HepG2 (cell line): ENCODE data around the gene SEC14L5.

ENCODE experiments used
- EP300 ChIP-seq, 3 experiments: sonication (generic) in 1 of 3; formaldehyde crosslinking in 1 of 3; IDR thresholded peaks; 2 replicates each; pipeline versions ENCODE4 v1.5.1 to v1.6.1; 2011 to 2020; ENCODE audit warnings: low read depth in 2 of 3, low read length in 2 of 3, borderline replicate concordance in 1 of 3, improper control_type of control experiment in 1 of 3, mild to moderate bottlenecking in 1 of 3, missing genetic modification reagents in 1 of 3, moderate library complexity in 1 of 3
- FOXM1 ChIP-seq: sonication (generic); formaldehyde crosslinking; IDR thresholded peaks from 2 replicates; pipeline ENCODE4 v1.5.0; 2020; ENCODE audit warnings: missing genetic modification reagents
- JUN ChIP-seq: sonication (generic); formaldehyde crosslinking; IDR thresholded peaks from 2 replicates; pipeline ENCODE4 v1.4.0; 2020; ENCODE audit warnings: mild to moderate bottlenecking, missing genetic modification reagents
- KDM6A ChIP-seq: IDR thresholded peaks from 2 replicates; pipeline ENCODE4 v1.6.1; 2016; ENCODE audit warnings: low read depth
- KLF6 ChIP-seq: IDR thresholded peaks from 2 replicates; pipeline ENCODE4 v1.8.0; 2016; ENCODE audit warnings: missing biosample characterization, missing genetic modification reagents
- REST ChIP-seq, 2 experiments: IDR thresholded peaks; 2 replicates each; pipeline ENCODE4 v1.6.1; 2011 to 2012; ENCODE audit warnings: low read length in 2 of 2, borderline replicate concordance in 1 of 2, low read depth in 1 of 2, mild to moderate bottlenecking in 1 of 2, moderate library complexity in 1 of 2
- ZNF414 ChIP-seq: sonication (generic); formaldehyde crosslinking; IDR thresholded peaks from 2 replicates; pipeline ENCODE4 v1.5.0; 2020; ENCODE audit warnings: missing genetic modification reagents
- ZNF564 ChIP-seq: sonication (generic); formaldehyde crosslinking; IDR thresholded peaks from 2 replicates; pipeline ENCODE4 v1.8.1; 2023; ENCODE audit warnings: mild to moderate bottlenecking, missing genetic modification reagents

- TF ChIP-seq ZNF414 = no peak
- TF ChIP-seq KDM6A (CRISPR knock-in tag) = no peak
- no peak for TF ChIP-seq REST (IDR thresholded peaks at IDR 0.05; ENCODE audit: borderline replicate concordance in 1 of 2, low read depth in 1 of 2, low read length in 2 of 2)
- TF ChIP-seq JUN (CRISPR knock-in tag) = no peak
- no peak for TF ChIP-seq KLF6 (CRISPR knock-in tag)
- TF ChIP-seq FOXM1 (CRISPR knock-in tag) = no peak
- TF ChIP-seq ZNF564 (CRISPR knock-in tag) = no peak
- TF ChIP-seq EP300 (IDR thresholded peaks at IDR 0.05; ENCODE audit: low read depth in 2 of 2, low read length in 2 of 2) = no peak
- TF ChIP-seq EP300 (CRISPR knock-in tag; IDR thresholded peaks at IDR 0.05; ENCODE audit: borderline replicate concordance) = no peak
Observed at GRCh38 chr16:4972938-4973587, 14.9 kb downstream of the SEC14L5 start.
